NCI-H2227 treated with DMSO at 0.1 percent for 48 hours (cell line): ENCODE data around the gene DTNB.

Experiments used
- DNase-seq: peaks from one replicate; lab custom pipeline; 2025; lab: John Stamatoyannopoulos, UW

The DTNB gene

GRCh38 chr2:25460261-25460905, 213.0 kb downstream of the DTNB start:
- DNase-seq = no peak

GRCh38 chr2:25454824-25455611, 218.4 kb downstream of the DTNB start:
- no peak for DNase-seq

GRCh38 chr2:25453199-25453905, 220.0 kb downstream of the DTNB start:
- DNase-seq = no peak

- no peak for DNase-seq
Measured at GRCh38 chr2:25448808-25449207, 224.6 kb downstream of the DTNB start.

- DNase-seq = no peak
Measured at GRCh38 chr2:25447018-25447417, 226.4 kb downstream of the DTNB start.

- DNase-seq = no peak
Measured at GRCh38 chr2:25446122-25446521, 227.3 kb downstream of the DTNB start.

- DNase-seq = no peak
Measured at GRCh38 chr2:25445464-25445863, 227.9 kb downstream of the DTNB start.

- no peak for DNase-seq
Measured at GRCh38 chr2:25444608-25445270, 228.6 kb downstream of the DTNB start.

- DNase-seq = no peak
Measured at GRCh38 chr2:25443766-25444165, 229.6 kb downstream of the DTNB start.

GRCh38 chr2:25441353-25441752, 232.0 kb downstream of the DTNB start:
- DNase-seq = no peak

GRCh38 chr2:25438793-25439192, 234.6 kb downstream of the DTNB start:
- no peak for DNase-seq

- no peak for DNase-seq
Measured at GRCh38 chr2:25437881-25438662, 235.3 kb downstream of the DTNB start.

- no peak for DNase-seq
Measured at GRCh38 chr2:25435421-25435820, 238.0 kb downstream of the DTNB start.

- DNase-seq = no peak
Measured at GRCh38 chr2:25431604-25432003, 241.8 kb downstream of the DTNB start.

- no peak for DNase-seq
Measured at GRCh38 chr2:25430556-25430955, 242.8 kb downstream of the DTNB start.

GRCh38 chr2:25426326-25426725, 247.1 kb downstream of the DTNB start:
- no peak for DNase-seq

GRCh38 chr2:25424426-25425028, 248.8 kb downstream of the DTNB start:
- no peak for DNase-seq

- no peak for DNase-seq
Measured at GRCh38 chr2:25421820-25422411, 251.5 kb downstream of the DTNB start.

GRCh38 chr2:25421289-25421688, 252.1 kb downstream of the DTNB start:
- DNase-seq = no peak

GRCh38 chr2:25420820-25421237, 252.5 kb downstream of the DTNB start:
- DNase-seq = no peak
